H9 (cell line): ENCODE results near the gene TRIM56. TPM values are rescaled to one million over a fixed set of nuclear protein-coding genes. Genes with fewer than 3 reads are reported as not detected.

Source experiments
- DNase-seq: peaks from one replicate; pipeline ENCODE4 v3.0.0-alpha.2; 2017
- H2AFZ ChIP-seq: one replicate; pipeline ENCODE4 v1.6.1; 2013; ENCODE audit warnings: mild to moderate bottlenecking, low read length, control low read depth, moderate library complexity
- H2AK5ac ChIP-seq: 2 replicates; pipeline ENCODE4 v1.6.1; 2013; ENCODE audit warnings: low read length, control low read depth, mixed read lengths; ENCODE audit not compliant: insufficient read length
- H2BK120ac ChIP-seq: one replicate; pipeline ENCODE4 v1.6.1; 2013; ENCODE audit warnings: low read depth, mild to moderate bottlenecking, low read length, control low read depth, inconsistent platforms; ENCODE audit not compliant: poor library complexity, severe bottlenecking
- H2BK12ac ChIP-seq: 2 replicates; pipeline ENCODE4 v1.6.1; 2013; ENCODE audit warnings: low read length, control low read depth, mixed read lengths, low read depth; ENCODE audit not compliant: insufficient read length
- H2BK15ac ChIP-seq: 2 replicates; pipeline ENCODE4 v1.6.1; 2013; ENCODE audit warnings: low read depth, low read length, control low read depth
- H2BK20ac ChIP-seq: one replicate; pipeline ENCODE4 v1.6.1; 2013; ENCODE audit warnings: low read depth, mild to moderate bottlenecking, low read length, control low read depth, inconsistent platforms; ENCODE audit not compliant: poor library complexity, severe bottlenecking
- H2BK5ac ChIP-seq: 2 replicates; pipeline ENCODE4 v1.6.1; 2013; ENCODE audit warnings: low read length, control low read depth, mixed read lengths; ENCODE audit not compliant: insufficient read length
- H3K14ac ChIP-seq: 2 replicates; pipeline ENCODE4 v1.6.1; 2013; ENCODE audit warnings: low read length, control low read depth; ENCODE audit not compliant: insufficient read depth
- H3K18ac ChIP-seq: 2 replicates; pipeline ENCODE4 v1.6.1; 2013; ENCODE audit warnings: low read depth, mild to moderate bottlenecking, mixed read lengths, low read length, control low read depth; ENCODE audit not compliant: insufficient read length
- H3K23ac ChIP-seq: 2 replicates; pipeline ENCODE4 v1.6.1; 2013; ENCODE audit warnings: low read length, control low read depth, mixed read lengths, low read depth; ENCODE audit not compliant: insufficient read length
- H3K23me2 ChIP-seq: 2 replicates; pipeline ENCODE4 v1.6.1; 2013; ENCODE audit warnings: low read depth, mild to moderate bottlenecking, mixed read lengths, low read length, control low read depth; ENCODE audit not compliant: insufficient read length, poor library complexity, severe bottlenecking
- H3K27ac ChIP-seq: 2 replicates; pipeline ENCODE4 v1.5.1; 2013; ENCODE audit warnings: low read length, control low read depth, mixed read lengths, low read depth; ENCODE audit not compliant: insufficient read length
- H3K27me3 ChIP-seq: 2 replicates; pipeline ENCODE4 v1.6.1; 2013; ENCODE audit warnings: low read length, control low read depth, inconsistent platforms; ENCODE audit not compliant: insufficient read depth
- H3K4ac ChIP-seq: 2 replicates; pipeline ENCODE4 v1.6.1; 2013; ENCODE audit warnings: low read depth, mild to moderate bottlenecking, control low read depth, inconsistent platforms, low read length, moderate library complexity
- H3K4me1 ChIP-seq: 2 replicates; pipeline ENCODE4 v1.6.1; 2013; ENCODE audit warnings: low read length, control low read depth, inconsistent platforms; ENCODE audit not compliant: insufficient read depth
- H3K4me2 ChIP-seq: 2 replicates; pipeline ENCODE4 v1.6.1; 2013; ENCODE audit warnings: low read length, control low read depth, mixed read lengths; ENCODE audit not compliant: insufficient read length, insufficient read depth
- H3K56ac ChIP-seq: 2 replicates; pipeline ENCODE4 v1.6.1; 2013; ENCODE audit warnings: low read depth, mild to moderate bottlenecking, mixed read lengths, low read length, control low read depth; ENCODE audit not compliant: insufficient read length
- H3K79me1 ChIP-seq: 2 replicates; pipeline ENCODE4 v1.6.1; 2013; ENCODE audit warnings: low read depth, mild to moderate bottlenecking, moderate library complexity, low read length, control low read depth, inconsistent platforms; ENCODE audit not compliant: insufficient read depth, poor library complexity, severe bottlenecking
- H3K79me2 ChIP-seq: 2 replicates; pipeline ENCODE4 v1.6.1; 2013; ENCODE audit warnings: low read length, control low read depth, inconsistent platforms; ENCODE audit not compliant: insufficient read depth
- H3K9ac ChIP-seq: 2 replicates; pipeline ENCODE4 v1.6.1; 2013; ENCODE audit warnings: low read length, control low read depth, mixed read lengths; ENCODE audit not compliant: insufficient read length; ENCODE audit errors: extremely low read depth
- H3K9me3 ChIP-seq: one replicate; pipeline ENCODE4 v1.6.1; 2013; ENCODE audit warnings: low read depth, low read length, inconsistent platforms; ENCODE audit not compliant: control insufficient read depth
- H3T11ph ChIP-seq: one replicate; pipeline ENCODE4 v1.6.1; 2013; ENCODE audit warnings: mild to moderate bottlenecking, low read length, control low read depth, inconsistent platforms
- H4K20me1 ChIP-seq: one replicate; pipeline ENCODE4 v1.6.1; 2013; ENCODE audit not compliant: control insufficient read depth, insufficient read length, insufficient read depth
- H4K5ac ChIP-seq: 2 replicates; pipeline ENCODE4 v1.6.1; 2013; ENCODE audit warnings: low read depth, mild to moderate bottlenecking, mixed read lengths, low read length, control low read depth; ENCODE audit not compliant: insufficient read length
- H4K8ac ChIP-seq: replicated peaks from 2 replicates; pipeline ENCODE4 v1.6.1; 2013; ENCODE audit warnings: low read length, control low read depth, mixed read lengths, low read depth; ENCODE audit not compliant: insufficient read length
- H4K91ac ChIP-seq: 2 replicates; pipeline ENCODE4 v1.6.1; 2013; ENCODE audit warnings: low read depth, mild to moderate bottlenecking, moderate library complexity, mixed read lengths, low read length, control low read depth; ENCODE audit not compliant: insufficient read length
- H3K27ac Mint-ChIP-seq, 3 experiments: 2 replicates in 2 of 3; 3 replicates in 1 of 3; pipeline ENCODE4 v1.8.0; 2020 to 2021; ENCODE audit warnings: mixed read lengths in 3 of 3, mild to moderate bottlenecking in 1 of 3, moderate library complexity in 1 of 3
- H3K27me3 Mint-ChIP-seq: 2 replicates; pipeline ENCODE4 v1.8.0; 2021; ENCODE audit warnings: low read depth, mild to moderate bottlenecking, moderate library complexity, mixed read lengths
- H3K36me3 Mint-ChIP-seq, 3 experiments: 2 replicates in 2 of 3; 3 replicates in 1 of 3; pipeline ENCODE4 v1.8.0; 2020 to 2021; ENCODE audit warnings: low read depth in 3 of 3, mixed read lengths in 3 of 3; ENCODE audit not compliant: insufficient read depth in 1 of 3
- H3K4me1 Mint-ChIP-seq, 2 experiments: 2 replicates each; pipeline ENCODE4 v1.8.0; 2020; ENCODE audit warnings: mixed read lengths in 2 of 2
- H3K4me3 Mint-ChIP-seq, 2 experiments: 2 replicates in 1 of 2; 3 replicates in 1 of 2; pipeline ENCODE4 v1.8.0; 2020 to 2021; ENCODE audit warnings: mild to moderate bottlenecking in 2 of 2, mixed read lengths in 2 of 2, moderate library complexity in 1 of 2
- H3K9me3 Mint-ChIP-seq, 2 experiments: 2 replicates in 1 of 2; 3 replicates in 1 of 2; pipeline ENCODE4 v1.8.0; 2020; ENCODE audit warnings: mild to moderate bottlenecking in 2 of 2, mixed read lengths in 2 of 2, moderate library complexity in 1 of 2
- WGBS: extraction: QIAGEN DNeasy Blood & Tissue Kit; methylation state at CpG from one replicate; pipeline ENCODE4 v1.1.7; 2013; ENCODE audit warnings: missing lambda C conversion rate, low lambda C conversion rate, mixed read lengths; ENCODE audit not compliant: insufficient read length; ENCODE audit errors: extremely low coverage; 5-methylcytosine and 5-hydroxymethylcytosine counted together
- total RNA-seq: library from RNA; stranded (reverse); gene quantifications from 2 replicates; pipeline ENCODE4 v1.2.1, GENCODE V29; 2021
- TF ChIP-seq, protein P1 (sequence below): fragments of 200-600 bp; sonication (generic); conservative IDR thresholded peaks from 3 replicates; pipeline ENCODE4 v1.8.0; 2021; ENCODE audit warnings: antibody characterized with exemption, mild to moderate bottlenecking

Gene TRIM56
- total RNA-seq, 1 experiment from 2014 or later, result 21.8 TPM

DNA sequence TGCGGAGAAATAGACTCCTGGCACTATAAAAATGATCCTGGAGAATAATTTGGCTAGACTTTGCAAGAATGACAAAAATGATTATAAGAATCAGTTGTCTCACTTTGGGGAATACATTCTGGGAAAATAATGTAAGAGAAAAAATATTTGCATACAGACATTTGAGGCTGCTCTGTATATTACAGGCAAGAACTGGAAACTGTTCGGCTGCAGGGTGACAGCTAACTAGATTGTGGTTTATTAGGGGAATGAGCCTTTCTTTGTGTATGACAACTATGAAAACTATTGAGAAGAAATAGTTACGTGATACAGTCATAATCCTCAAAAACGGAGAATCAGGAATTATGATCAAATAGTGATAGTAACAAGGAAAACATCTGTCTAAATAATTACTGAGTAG is 8.6 kb downstream of the TRIM56 start:
- H2BK20ac ChIP-seq, result no peak overlapping the region
- Mint-ChIP-seq H3K9me3 (peaks cover 9% of the 10 kb centered on the region in 2 experiments), H3K27ac (no peak overlapping the region), H3K4me3 (no peak overlapping the region), H3K4me1 (peaks cover 16 to 18% of the 10 kb centered on the region in 2 experiments), H3K27me3 (peaks cover 2% of the 10 kb centered on the region; the same call in 1 of the 2 replicates), H3K36me3 (peaks cover 14 to 30% (median 20%) of the 10 kb centered on the region in 3 experiments; a peak in 6 of 7 replicates)
- H3K79me1 ChIP-seq, result no peaks in the 10 kb centered on the region
- no peak overlapping the region for H3K18ac ChIP-seq
- H2BK120ac ChIP-seq, result no peak overlapping the region
- no peaks in the 10 kb centered on the region for H3K27me3 ChIP-seq
- H3K4me1 ChIP-seq, result peaks cover 4% of the 10 kb centered on the region; the same call in 1 of the 2 replicates
- H4K20me1 ChIP-seq, result no peaks in the 10 kb centered on the region
- H3K4ac ChIP-seq, result no peak overlapping the region
- no peak overlapping the region for H2BK15ac ChIP-seq
- H4K91ac ChIP-seq, result no peak overlapping the region
- H3K14ac ChIP-seq, result no peak overlapping the region
- no peaks in the 10 kb centered on the region for H3K79me2 ChIP-seq
- no peak overlapping the region for H2BK12ac ChIP-seq
- H3K9ac ChIP-seq, result no peak overlapping the region
- TF ChIP-seq, protein P1, sequence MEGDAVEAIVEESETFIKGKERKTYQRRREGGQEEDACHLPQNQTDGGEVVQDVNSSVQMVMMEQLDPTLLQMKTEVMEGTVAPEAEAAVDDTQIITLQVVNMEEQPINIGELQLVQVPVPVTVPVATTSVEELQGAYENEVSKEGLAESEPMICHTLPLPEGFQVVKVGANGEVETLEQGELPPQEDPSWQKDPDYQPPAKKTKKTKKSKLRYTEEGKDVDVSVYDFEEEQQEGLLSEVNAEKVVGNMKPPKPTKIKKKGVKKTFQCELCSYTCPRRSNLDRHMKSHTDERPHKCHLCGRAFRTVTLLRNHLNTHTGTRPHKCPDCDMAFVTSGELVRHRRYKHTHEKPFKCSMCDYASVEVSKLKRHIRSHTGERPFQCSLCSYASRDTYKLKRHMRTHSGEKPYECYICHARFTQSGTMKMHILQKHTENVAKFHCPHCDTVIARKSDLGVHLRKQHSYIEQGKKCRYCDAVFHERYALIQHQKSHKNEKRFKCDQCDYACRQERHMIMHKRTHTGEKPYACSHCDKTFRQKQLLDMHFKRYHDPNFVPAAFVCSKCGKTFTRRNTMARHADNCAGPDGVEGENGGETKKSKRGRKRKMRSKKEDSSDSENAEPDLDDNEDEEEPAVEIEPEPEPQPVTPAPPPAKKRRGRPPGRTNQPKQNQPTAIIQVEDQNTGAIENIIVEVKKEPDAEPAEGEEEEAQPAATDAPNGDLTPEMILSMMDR, result no peak
- no peak overlapping the region for H3K23ac ChIP-seq
- no peak overlapping the region for H3T11ph ChIP-seq
- H2BK5ac ChIP-seq, result no peak overlapping the region
- WGBS, result no CpG with 5 or more reads among the region's 4 CpGs
- no peak overlapping the region for H3K56ac ChIP-seq
- DNase-seq, result no peak
- H2AK5ac ChIP-seq, result no peak overlapping the region
- no peak overlapping the region for H3K27ac ChIP-seq
- H3K4me2 ChIP-seq, result no peak overlapping the region
- peaks cover 2% of the 10 kb centered on the region for H3K23me2 ChIP-seq
- no peak overlapping the region for H4K8ac ChIP-seq
- H3K9me3 ChIP-seq, result no peaks in the 10 kb centered on the region
- H4K5ac ChIP-seq, result no peak overlapping the region
- H2AFZ ChIP-seq, result no peak overlapping the region
